GM12878 (cell line): ENCODE results near the gene NUAK2. TPM values are rescaled to one million over a fixed set of nuclear protein-coding genes. Genes with fewer than 3 reads are reported as not detected.
A peak's percentile ranks its signal among the peaks of the same experiment; 100 is the strongest.

Experiments used
- CTCF ChIP-seq, 3 experiments: IDR thresholded peaks in 2 of 3; conservative IDR thresholded peaks in 1 of 3; 2 replicates each; pipeline ENCODE4 v1.5.1; 2011; ENCODE audit warnings: low read depth in 3 of 3, low read length in 3 of 3, mild to moderate bottlenecking in 3 of 3, control low read depth in 2 of 3, moderate library complexity in 2 of 3, inconsistent platforms in 1 of 3, mixed read lengths in 1 of 3; ENCODE audit not compliant: control insufficient read depth in 2 of 3, insufficient read depth in 1 of 3; ENCODE audit errors: extremely low read depth in 1 of 3
- DPF2 ChIP-seq: fragments of 450-650 bp; IDR thresholded peaks from 2 replicates; pipeline ENCODE4 v1.6.1; 2017; ENCODE audit warnings: mild to moderate bottlenecking
- E2F8 ChIP-seq: fragments of 450-650 bp; IDR thresholded peaks from 2 replicates; pipeline ENCODE4 v1.6.1; 2018; ENCODE audit warnings: mild to moderate bottlenecking, low read depth, moderate library complexity; ENCODE audit not compliant: partially characterized antibody
- HDGF ChIP-seq: fragments of 450-650 bp; IDR thresholded peaks from 2 replicates; pipeline ENCODE4 v1.6.1; 2016; ENCODE audit warnings: antibody characterized with exemption
- JUNB ChIP-seq: IDR thresholded peaks from 2 replicates; pipeline ENCODE4 v1.6.1; 2016; ENCODE audit warnings: antibody characterized with exemption, mild to moderate bottlenecking
- JUND ChIP-seq: IDR thresholded peaks from 2 replicates; pipeline ENCODE4 v1.6.1; 2012; ENCODE audit warnings: low read depth, mild to moderate bottlenecking, low read length, improper control_type of control experiment, moderate library complexity
- KAT2A ChIP-seq: conservative IDR thresholded peaks from 2 replicates; pipeline ENCODE4 v1.6.1; 2011; ENCODE audit warnings: low read depth, low read length; ENCODE audit not compliant: control insufficient read depth
- KLF5 ChIP-seq: fragments of 450-650 bp; IDR thresholded peaks from 2 replicates; pipeline ENCODE4 v1.6.1; 2014; ENCODE audit warnings: mild to moderate bottlenecking; ENCODE audit not compliant: partially characterized antibody
- NR2F1 ChIP-seq: fragments of 450-650 bp; conservative IDR thresholded peaks from 2 replicates; pipeline ENCODE4 v1.6.1; 2017; ENCODE audit warnings: mild to moderate bottlenecking
- PAX5 ChIP-seq: IDR thresholded peaks from 2 replicates; pipeline ENCODE4 v1.6.1; 2011; ENCODE audit warnings: low read depth, low read length, borderline replicate concordance
- RAD51 ChIP-seq: fragments of 450-650 bp; IDR thresholded peaks from 2 replicates; pipeline ENCODE4 v1.6.1; 2016; ENCODE audit warnings: moderate library complexity, mild to moderate bottlenecking, inconsistent platforms
- RFX5 ChIP-seq: IDR thresholded peaks from 2 replicates; pipeline ENCODE4 v1.6.1; 2011; ENCODE audit warnings: low read depth, low read length, improper control_type of control experiment
- SMC3 ChIP-seq: IDR thresholded peaks from 2 replicates; pipeline ENCODE4 v1.6.1; 2011; ENCODE audit warnings: low read length, improper control_type of control experiment, borderline replicate concordance
- SPI1 ChIP-seq: IDR thresholded peaks from 2 replicates; pipeline ENCODE4 v1.6.1; 2011; ENCODE audit warnings: low read depth, mild to moderate bottlenecking, low read length, moderate library complexity, borderline replicate concordance; ENCODE audit not compliant: insufficient read depth
- TAF1 ChIP-seq: IDR thresholded peaks from 2 replicates; pipeline ENCODE4 v1.6.1; 2011; ENCODE audit warnings: mild to moderate bottlenecking, low read depth, low read length, borderline replicate concordance
- TBL1XR1 ChIP-seq: IDR thresholded peaks from 2 replicates; pipeline ENCODE4 v1.6.1; 2012; ENCODE audit warnings: low read depth, low read length, improper control_type of control experiment
- TCF7 ChIP-seq: IDR thresholded peaks from 2 replicates; pipeline ENCODE4 v1.6.1; 2014; ENCODE audit warnings: antibody characterized with exemption, borderline replicate concordance
- WRNIP1 ChIP-seq: IDR thresholded peaks from 2 replicates; pipeline ENCODE4 v1.6.1; 2011; ENCODE audit warnings: low read depth, low read length, improper control_type of control experiment, borderline replicate concordance
- YBX1 ChIP-seq: fragments of 450-650 bp; IDR thresholded peaks from 2 replicates; pipeline ENCODE4 v1.6.1; 2016; ENCODE audit warnings: antibody characterized with exemption
- ZNF217 ChIP-seq: fragments of 450-650 bp; IDR thresholded peaks from 2 replicates; pipeline ENCODE4 v1.6.1; 2017; ENCODE audit warnings: antibody characterized with exemption, mild to moderate bottlenecking
- ZNF592 ChIP-seq: fragments of 450-650 bp; IDR thresholded peaks from 2 replicates; pipeline ENCODE4 v1.6.1; 2017; ENCODE audit warnings: mild to moderate bottlenecking, moderate library complexity
- polyA plus RNA-seq, 11 experiments: library from polyadenylated mRNA; depleted of rRNA in 4 of 11; unstranded in 6 of 11; stranded (reverse) in 5 of 11; fragments of >200 nt; fragmentation: Nextera tagmentation in 4 of 11; fragmentation: Illumina TruSeq in 1 of 11; extraction: Ambion mirVana in 4 of 11; extraction: Trizol in 1 of 11; gene quantifications; 1 replicate in 1 of 11; 2 replicates in 10 of 11; pipeline versions ENCODE4 v1.2.1 to v1.2.3, GENCODE V29; 2011 to 2016; ENCODE audit warnings: inconsistent platforms in 2 of 11, missing spikeins in 2 of 11, low read depth in 1 of 11
- total RNA-seq, 4 experiments: library from RNA; depleted of rRNA in 3 of 4; stranded (reverse); fragments of >200 nt in 3 of 4; fragmentation: Illumina TruSeq in 1 of 4; extraction: Trizol in 1 of 4; gene quantifications; 2 replicates each; pipeline versions ENCODE4 v1.2.1 to v1.2.3, GENCODE V29; 2013 to 2021

The NUAK2 gene
- total and polyA plus RNA-seq, 10 of the 15 experiments (the other 5 are each of a cell fraction or from before 2014, with no cell fraction given), result 0.27 to 3.0 (median 1.2) TPM

GRCh38 chr1:205313563-205314308 lies 7.8 kb downstream of the NUAK2 start (continued):
- TF ChIP-seq WRNIP1, result no peak
- 0 out of 2 replicates have a peak, but pooled peaks have one; percentile 42 for TF ChIP-seq ZNF217
- TF ChIP-seq JUND, result 0 out of 2 replicates have a peak, but pooled peaks have one; percentile 20
- TF ChIP-seq PAX5, result no peak
- TF ChIP-seq TAF1, result 0 out of 2 replicates have a peak, but pooled peaks have one; percentile 13
- 0 out of 2 replicates have a peak, but pooled peaks have one; percentile 51 for TF ChIP-seq ZNF592
- 0 out of 2 replicates have a peak, but pooled peaks have one; percentile 34 for TF ChIP-seq HDGF
- TF ChIP-seq SPI1, result peak; percentile 66
- peak; percentile 46; the same call in 1 of the 2 replicates for TF ChIP-seq TBL1XR1
- peak; percentile 72 for TF ChIP-seq NR2F1
- TF ChIP-seq KLF5, result peak; percentile 35
- no peak for TF ChIP-seq CTCF (IDR thresholded peaks at IDR 0.05 in 2 of 3, conservative IDR thresholded peaks at IDR 0.05 in 1 of 3; ENCODE audit: control insufficient read depth in 2 of 3, extremely low read depth in 1 of 3, insufficient read depth in 1 of 3, low read depth in 3 of 3, low read length in 3 of 3)
- TF ChIP-seq RFX5, result no peak
- no peak; the same call in 1 of the 2 replicates for TF ChIP-seq SMC3
- TF ChIP-seq DPF2, result peak; percentile 73
- peak; percentile 19; the same call in 1 of the 2 replicates for TF ChIP-seq RAD51
- TF ChIP-seq TCF7, result no peak
- peak; percentile 90; the same call in 1 of the 2 replicates for TF ChIP-seq YBX1
- TF ChIP-seq JUNB, result 0 out of 2 replicates have a peak, but pooled peaks have one; percentile 20
- TF ChIP-seq E2F8, result no peak
- no peak for TF ChIP-seq KAT2A
